COLO829 (cell line): ENCODE results near the gene LYSET.
"Not testable (repeated sequence)": the region's sequence is repeated elsewhere in the genome, so short reads cannot be mapped to it uniquely, and the experiment has no call there.

Experiments
- DNase-seq: peaks from one replicate; pipeline ENCODE4 v3.0.0; 2012; ENCODE audit warnings: low spot score

Gene LYSET

GRCh38 chr14:93223565-93223964 lies 38.4 kb downstream of the LYSET start:
- DNase-seq, result no peak

DNA sequence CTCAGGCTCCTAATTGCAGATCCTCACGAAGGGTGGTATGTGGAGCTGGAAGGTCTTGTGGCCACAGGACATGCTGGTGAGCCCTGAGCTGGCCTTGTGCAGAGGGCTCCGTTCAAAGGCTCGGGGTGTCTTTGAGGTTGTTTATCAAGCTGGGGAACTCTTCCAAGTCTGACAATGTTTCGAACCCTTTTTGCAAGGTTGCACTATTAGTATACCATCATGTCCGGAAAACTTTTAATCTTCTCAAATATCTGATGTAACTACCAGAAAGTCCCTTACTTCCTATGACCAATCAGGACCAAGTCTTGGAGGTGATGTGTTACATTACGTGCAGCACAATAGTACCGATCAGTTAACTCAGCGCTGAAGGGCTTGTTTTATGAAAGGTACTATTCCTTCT lies 43.4 kb downstream of the LYSET start:
- DNase-seq, result no peak

- no peak for DNase-seq
Observed at GRCh38 chr14:93230539-93230938, 45.4 kb downstream of the LYSET start.

- peak; percentile 69 for DNase-seq
Observed at GRCh38 chr14:93231129-93231979, 46.2 kb downstream of the LYSET start.

GRCh38 chr14:93232159-93232558 lies 47.0 kb downstream of the LYSET start:
- DNase-seq, result no peak

GRCh38 chr14:93233078-93233477 lies 48.0 kb downstream of the LYSET start:
- not testable (repeated sequence) for DNase-seq

DNA sequence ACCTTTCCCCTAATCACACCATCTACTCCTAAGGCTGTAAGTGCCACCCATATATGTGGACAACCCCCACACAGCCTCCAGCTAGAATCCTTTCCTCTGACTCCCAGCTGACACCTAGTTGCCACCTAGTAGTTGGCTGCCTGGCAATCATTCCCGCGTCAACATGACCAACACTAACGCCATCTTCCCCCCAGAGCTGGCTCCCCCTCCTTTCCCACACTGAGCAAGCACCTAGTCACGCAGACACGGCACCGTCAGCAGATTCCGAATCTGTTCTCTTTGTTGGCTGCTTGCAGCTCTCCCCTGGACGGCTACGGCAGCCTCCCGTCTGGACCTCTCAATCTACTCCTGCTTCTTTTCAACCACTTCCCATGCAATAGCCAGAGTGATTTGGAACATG lies 49.7 kb downstream of the LYSET start:
- DNase-seq, result no peak
